Lung microvascular endothelial cell (primary cell): ENCODE measurements around the gene LEPROT. TPM values are rescaled to one million over a fixed set of nuclear protein-coding genes. Genes with fewer than 3 reads are reported as not detected.
"Not testable (repeated sequence)": the region's sequence is repeated elsewhere in the genome, so short reads cannot be mapped to it uniquely, and the experiment has no call there.

Experiments used
- DNase-seq, 2 donors: peaks; one replicate each; pipeline versions ENCODE4 v3.0.0 to v3.0.0-alpha.2; 2010; ENCODE audit warnings: low read depth in 2 of 2
- total RNA-seq: library from RNA; depleted of rRNA; stranded (reverse); fragments of >200 nt; gene quantifications from 2 replicates; pipeline ENCODE4 v1.2.1, GENCODE V29; 2014

LEPROT gene
- total RNA-seq, 1 donor from 2014 or later: 57.3 TPM

- DNase-seq: no peak
Measured at GRCh38 chr1:65437616-65438015, 17.1 kb downstream of the LEPROT start.

DNA sequence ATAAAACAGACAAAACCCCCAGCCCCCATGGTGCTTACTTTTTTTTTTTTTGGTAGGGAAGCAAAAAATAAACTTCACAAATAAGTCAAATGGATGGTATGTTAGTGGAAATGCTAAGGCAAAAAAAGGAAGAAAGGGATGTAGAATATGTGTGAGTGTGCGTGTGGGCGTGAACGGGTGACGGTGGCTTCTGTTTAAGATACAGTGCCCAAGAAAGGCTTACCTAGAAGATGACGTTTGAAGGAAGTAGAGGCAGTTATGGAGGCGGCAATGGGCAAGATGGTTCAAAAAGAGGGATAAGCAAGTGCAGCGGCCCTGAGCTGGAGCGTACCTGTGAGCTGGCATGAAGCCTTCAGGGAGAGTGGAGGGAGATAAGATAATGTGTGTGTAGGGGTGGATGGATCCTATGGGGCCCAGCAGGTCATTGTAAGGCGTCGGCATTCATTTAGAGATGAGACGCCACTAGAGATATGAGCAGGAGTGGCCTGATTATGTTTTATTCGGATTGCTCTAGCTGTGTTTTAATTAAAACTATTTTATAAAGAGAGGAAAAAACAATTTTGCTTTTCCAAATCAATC, 19.9 kb downstream of the LEPROT start:
- DNase-seq: no peak

DNA sequence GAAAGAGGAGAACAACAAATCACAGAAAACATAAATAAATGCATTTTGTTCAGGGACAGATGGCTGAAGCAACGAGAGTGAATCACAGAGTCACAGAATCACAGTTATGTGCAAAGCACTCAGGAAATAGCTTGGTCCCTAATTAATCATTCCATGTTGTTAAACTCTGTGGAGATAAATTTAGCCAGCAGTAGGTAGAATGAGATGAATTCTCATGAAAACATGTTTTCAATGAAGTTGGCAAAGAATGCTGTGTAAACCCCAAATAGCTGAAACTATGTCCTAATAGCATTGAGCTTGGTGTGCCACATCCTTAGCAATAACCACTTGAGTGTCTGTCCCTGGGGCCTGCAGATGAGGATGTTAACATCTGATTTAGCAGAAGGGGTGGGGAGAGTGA, 20.4 kb downstream of the LEPROT start:
- DNase-seq: peak in 1 of 2 donors; percentile 59

DNA sequence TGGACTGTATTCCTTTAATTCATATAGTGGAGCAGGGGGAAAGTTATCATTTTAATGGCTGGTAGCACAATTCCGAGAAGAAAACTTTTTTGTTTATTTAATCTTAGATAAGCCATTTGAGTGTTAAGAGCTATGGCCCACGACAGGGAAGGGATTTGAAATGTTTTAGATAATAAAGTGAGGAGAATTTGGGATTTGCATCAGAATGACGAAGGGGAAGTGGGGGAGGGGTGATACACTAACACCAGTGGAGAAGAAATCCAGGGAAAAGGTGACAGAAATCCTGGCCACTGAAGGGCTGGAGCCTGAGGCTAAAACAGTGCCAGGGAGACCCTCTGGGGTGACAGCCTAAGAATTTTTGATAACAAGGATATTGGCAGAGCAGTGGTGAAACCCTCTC, 21.0 kb downstream of the LEPROT start:
- DNase-seq: no peak

- DNase-seq: no peak
Measured at GRCh38 chr1:65442442-65442841, 22.0 kb downstream of the LEPROT start.

GRCh38 chr1:65443647-65444046, 23.2 kb downstream of the LEPROT start:
- DNase-seq: no peak

DNA sequence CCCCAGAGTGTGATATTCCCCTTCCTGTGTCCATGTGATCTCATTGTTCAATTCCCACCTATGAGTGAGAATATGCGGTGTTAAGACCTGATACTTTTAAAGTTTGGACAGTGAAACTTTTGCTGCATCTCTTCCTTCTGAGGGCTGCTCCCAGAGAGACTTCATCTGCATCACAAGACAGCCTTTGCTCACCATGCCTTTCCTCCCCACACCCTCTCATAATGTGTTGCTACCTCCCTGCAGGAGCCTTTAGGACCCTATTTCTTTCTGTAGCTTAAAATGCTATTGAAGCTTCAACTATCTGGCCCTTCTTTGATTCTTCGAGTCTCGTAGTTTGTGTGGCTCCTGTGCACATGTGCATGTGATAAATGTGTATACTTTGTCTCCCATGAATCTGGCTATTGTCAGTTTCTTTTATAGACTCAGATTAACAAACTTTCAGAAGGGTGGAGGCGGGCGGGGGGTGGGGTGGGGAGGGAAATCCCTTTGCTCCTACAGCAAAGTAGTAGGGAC, 23.7 kb downstream of the LEPROT start:
- no peak for DNase-seq

- DNase-seq: no peak
Measured at GRCh38 chr1:65445837-65446236, 25.4 kb downstream of the LEPROT start.

- DNase-seq: peak in 1 of 2 donors; percentile 34
Measured at GRCh38 chr1:65449214-65449823, 28.9 kb downstream of the LEPROT start.

GRCh38 chr1:65455678-65456077, 35.2 kb downstream of the LEPROT start:
- not testable (repeated sequence) for DNase-seq

DNA sequence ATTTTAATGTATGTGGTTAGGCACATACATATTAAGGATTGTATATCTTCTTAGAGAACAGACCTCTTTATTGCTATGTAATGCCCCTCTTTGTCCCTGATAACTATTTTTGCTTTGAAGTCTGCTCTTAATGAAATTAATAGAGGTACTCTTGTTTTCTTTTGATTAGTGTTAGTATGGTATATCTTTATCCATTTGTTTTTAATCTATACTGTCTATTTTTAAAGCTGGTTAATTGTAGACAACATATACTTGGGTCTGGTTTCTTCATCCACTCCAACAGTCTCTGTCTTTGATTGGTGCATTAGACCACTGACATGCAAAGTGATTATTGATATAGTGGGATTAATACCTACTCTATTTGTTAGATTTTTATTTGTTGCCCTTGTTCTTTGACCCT, 36.0 kb downstream of the LEPROT start:
- no peak for DNase-seq

- DNase-seq: no peak
Measured at GRCh38 chr1:65457868-65458267, 37.4 kb downstream of the LEPROT start.

- no peak for DNase-seq
Measured at GRCh38 chr1:65458730-65459396, 38.4 kb downstream of the LEPROT start.

GRCh38 chr1:65459397-65459768, 38.9 kb downstream of the LEPROT start:
- DNase-seq: peak; percentile 49 to 59

DNA sequence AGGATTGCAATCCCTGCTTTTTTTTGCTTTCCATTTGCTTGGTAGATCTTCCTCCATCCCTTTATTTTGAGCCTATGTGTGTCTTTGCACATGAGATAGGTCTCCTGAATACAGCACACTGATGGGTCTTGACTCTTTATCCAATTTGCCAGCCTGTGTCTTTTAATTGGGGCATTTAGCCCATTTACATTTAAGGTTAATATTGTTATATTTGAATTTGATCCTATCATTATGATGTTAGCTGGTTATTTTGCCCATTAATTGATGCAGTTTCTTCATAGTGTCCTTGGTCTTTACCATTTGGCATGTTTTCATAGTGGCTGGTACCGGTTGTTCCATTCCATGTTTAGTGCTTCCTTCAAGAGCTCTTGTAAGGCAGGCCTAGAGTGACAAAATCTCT, 45.4 kb downstream of the LEPROT start:
- not testable (repeated sequence) for DNase-seq

DNA sequence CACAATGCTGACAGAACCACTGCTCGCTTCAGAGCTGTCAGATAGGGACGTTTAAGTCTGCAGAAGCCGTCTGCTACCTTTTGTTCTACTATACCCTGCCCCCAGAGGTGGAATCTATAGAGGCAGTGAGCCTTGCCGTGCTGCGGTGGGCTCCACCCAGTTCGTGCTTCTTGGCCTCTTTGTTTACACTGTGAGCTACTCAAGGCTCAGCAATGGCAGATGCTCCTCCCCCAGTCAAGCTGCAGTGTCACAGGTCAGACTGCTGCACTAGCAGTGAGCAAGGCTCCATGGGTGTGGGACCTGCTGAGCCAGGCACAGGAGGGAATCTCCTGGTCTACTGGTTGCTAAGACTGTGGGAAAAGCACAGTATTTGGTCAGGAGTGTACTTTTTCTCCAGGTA, 47.1 kb downstream of the LEPROT start:
- DNase-seq: peak in 1 of 2 donors; percentile 38

DNA sequence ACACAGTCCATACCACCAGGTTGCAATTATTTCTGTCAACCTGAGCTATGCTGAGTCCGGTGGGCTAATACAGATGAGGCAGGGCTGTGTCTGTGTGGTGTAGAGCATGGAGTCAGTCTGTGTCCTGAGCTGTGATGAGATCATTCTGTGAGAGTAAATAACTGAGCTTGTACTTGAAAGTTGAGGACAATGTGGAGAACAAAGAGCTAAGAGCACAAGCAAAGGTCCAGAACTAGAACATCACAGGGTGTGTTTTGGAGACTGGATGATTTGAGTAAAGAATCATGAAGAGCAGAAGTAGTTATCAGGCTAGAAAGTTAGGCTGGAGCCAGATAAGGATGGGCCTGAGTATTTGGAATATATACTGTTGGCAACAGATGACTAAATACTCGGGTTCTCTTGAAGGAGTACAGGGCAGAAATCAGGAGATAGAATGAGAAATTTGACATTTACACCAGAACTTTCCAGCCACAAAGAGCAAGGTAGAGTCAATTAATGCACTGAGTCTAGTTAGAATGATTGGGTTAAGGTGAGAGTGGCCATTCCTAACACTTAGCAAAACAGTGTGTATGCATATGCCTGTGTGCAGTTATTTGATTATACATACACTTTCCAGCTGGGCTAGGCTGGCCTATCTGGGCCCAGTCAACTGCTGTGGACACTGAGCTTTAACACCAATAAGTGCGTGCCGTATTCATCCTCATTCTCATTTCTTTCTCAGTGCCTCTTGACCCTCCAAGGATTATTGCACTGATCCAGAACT, 48.8 kb downstream of the LEPROT start:
- DNase-seq: peak; percentile 31 to 36

DNA sequence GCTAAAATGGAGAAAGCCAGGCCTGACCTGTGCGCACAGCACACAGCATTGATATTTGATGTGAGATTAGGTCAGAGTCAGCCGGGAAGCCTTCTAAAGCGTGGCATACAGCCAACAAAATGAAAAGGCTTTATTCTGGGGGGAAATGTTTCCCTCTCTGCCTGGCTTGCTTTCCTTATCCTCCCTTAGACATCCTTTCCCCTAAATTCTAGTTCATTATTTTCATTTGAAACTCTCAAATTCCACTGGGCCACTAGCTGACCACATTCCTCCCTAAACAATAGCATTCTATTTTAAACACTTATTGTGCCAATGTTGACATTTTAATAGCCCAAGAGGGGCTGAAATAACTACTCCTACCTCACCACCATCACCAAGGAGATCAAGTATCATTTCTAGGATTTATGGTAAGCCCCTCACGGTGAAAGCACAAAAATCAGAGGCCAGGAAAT, 49.4 kb downstream of the LEPROT start:
- peak; percentile 66 to 70 for DNase-seq

- DNase-seq: peak in 1 of 2 donors; percentile 56
Measured at GRCh38 chr1:65470766-65471165, 50.3 kb downstream of the LEPROT start.

- no peak for DNase-seq
Measured at GRCh38 chr1:65471213-65471833, 50.9 kb downstream of the LEPROT start.

DNA sequence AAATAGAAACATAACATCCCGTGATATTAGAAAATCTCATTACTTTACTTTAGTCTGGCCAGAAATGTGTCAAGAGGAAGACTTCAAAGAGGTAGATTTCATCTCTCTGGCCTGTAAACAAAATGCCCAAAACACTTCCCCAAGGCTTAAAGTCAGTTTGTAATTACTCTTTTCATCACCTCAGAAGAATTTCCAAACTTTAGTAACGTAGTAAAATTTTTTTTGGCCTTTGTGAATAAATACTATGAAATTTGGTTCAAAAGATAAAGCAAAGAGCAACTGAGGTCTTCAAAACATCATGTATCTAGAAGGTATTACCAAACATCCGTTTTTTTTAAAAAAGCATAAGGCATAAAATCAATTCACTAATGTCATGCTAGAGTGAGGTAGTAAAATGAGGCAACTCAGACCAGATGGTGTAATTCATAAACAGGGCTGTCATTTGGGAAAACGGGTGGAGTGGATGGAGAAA, 51.4 kb downstream of the LEPROT start:
- no peak for DNase-seq
